HG03558 (cell line): ENCODE results near the gene UBIAD1.

Source experiments
- ATAC-seq: cut with Tn5 transposase; IDR thresholded peaks from one replicate; pipeline ENCODE4 v1.9.1; 2021; ENCODE audit warnings: moderate number of reproducible peaks; ENCODE audit not compliant: unreplicated experiment; ENCODE audit errors: extremely low read depth

Gene UBIAD1

GRCh38 chr1:11337580-11338073 lies 64.6 kb downstream of the UBIAD1 start:
- ATAC-seq, result no peak
